ENCODE data around the gene GLT8D2. TPM values are rescaled to one million over a fixed set of nuclear protein-coding genes. Genes with fewer than 3 reads are reported as not detected.

GLT8D2 gene
- polyA plus RNA-seq, 3 donors, result not detected

GRCh38 chr12:104056419-104056972 lies 6.5 kb upstream of the GLT8D2 start:
- 100% methylated on average over 2 of the region's 4 CpGs for WGBS (ENCODE audit: insufficient coverage)
- Mint-ChIP-seq H3K27me3 (ENCODE audit: low read depth in 3 of 3) (peaks cover 8 to 23% (median 18%) of the 10 kb centered on the region in 3 donors), H3K36me3 (no peaks in the 10 kb centered on the region), H3K4me3 (no peak overlapping the region), H3K4me1 (peaks cover 5% of the 10 kb centered on the region), H3K27ac (no peak overlapping the region), H3K9me3 (peaks cover 0 to 3% (median 0%) of the 10 kb centered on the region in 7 donors)
- no peak for TF ChIP-seq CTCF (IDR thresholded peaks at IDR 0.05)
- Histone ChIP-seq H4K20me1 (ENCODE audit: insufficient read depth, low read length) (no peaks in the 10 kb centered on the region), H3K36me3 (replicated peaks in 1 of 2; ENCODE audit: control insufficient read depth in 1 of 2, insufficient read depth in 2 of 2, low read length in 2 of 2) (no peaks in the 10 kb centered on the region), H3K27ac (ENCODE audit: low read depth in 1 of 2, low read length in 2 of 2) (no peak overlapping the region), H3K27me3 (ENCODE audit: control insufficient read depth in 2 of 2, insufficient read depth in 2 of 2, low read length in 2 of 2) (peaks cover 10 to 18% of the 10 kb centered on the region in 2 donors), H3K4me3 (replicated peaks in 1 of 3; ENCODE audit: low read depth in 2 of 3, low read length in 3 of 3) (no peak overlapping the region), H3K9me3 (replicated peaks in 1 of 2; ENCODE audit: control insufficient read depth in 1 of 2, insufficient read depth in 1 of 2, low read length in 2 of 2) (no peaks in the 10 kb centered on the region), H3K79me2 (ENCODE audit: insufficient read depth, low read length) (no peaks in the 10 kb centered on the region), H2AFZ (ENCODE audit: insufficient read depth, low read depth, low read length, poor library complexity, severe bottlenecking) (no peak overlapping the region), H3K4me2 (replicated peaks; ENCODE audit: extremely low read depth, low read length, poor library complexity, severe bottlenecking) (no peak overlapping the region), H3K4me1 (ENCODE audit: control insufficient read depth in 1 of 2, insufficient read depth in 2 of 2, low read length in 2 of 2) (no peaks in the 10 kb centered on the region), H3K9ac (ENCODE audit: insufficient read depth, low read length, poor library complexity, severe bottlenecking) (no peak overlapping the region)
- intact Hi-C loops (cut with micrococcal nuclease), result no loop called here
- no peak for DNase-seq

GRCh38 chr12:104055686-104056388 lies 5.8 kb upstream of the GLT8D2 start:
- no peaks in the 10 kb centered on the region for H3K36me3 ChIP-seq (replicated peaks in 1 of 2; ENCODE audit: control insufficient read depth in 1 of 2, insufficient read depth in 2 of 2, low read length in 2 of 2)
- H2AFZ ChIP-seq (ENCODE audit: insufficient read depth, low read depth, low read length, poor library complexity, severe bottlenecking), result no peak overlapping the region
- H3K4me1 Mint-ChIP-seq, result peaks cover 5% of the 10 kb centered on the region
- H3K4me3 Mint-ChIP-seq, result no peak overlapping the region
- no peak overlapping the region for H3K4me2 ChIP-seq (replicated peaks; ENCODE audit: extremely low read depth, low read length, poor library complexity, severe bottlenecking)
- H3K27ac ChIP-seq (ENCODE audit: low read depth in 1 of 2, low read length in 2 of 2), result no peak overlapping the region
- no peak overlapping the region for H3K9ac ChIP-seq (ENCODE audit: insufficient read depth, low read length, poor library complexity, severe bottlenecking)
- 67% methylated on average over 4 of the region's 5 CpGs for WGBS (ENCODE audit: insufficient coverage)
- no peak overlapping the region for H3K27ac Mint-ChIP-seq
- peaks cover 0 to 3% (median 0%) of the 10 kb centered on the region in 7 donors for H3K9me3 Mint-ChIP-seq
- H4K20me1 ChIP-seq (ENCODE audit: insufficient read depth, low read length), result no peaks in the 10 kb centered on the region
- intact Hi-C loops (cut with micrococcal nuclease), result no loop called here
- no peaks in the 10 kb centered on the region for H3K4me1 ChIP-seq (ENCODE audit: control insufficient read depth in 1 of 2, insufficient read depth in 2 of 2, low read length in 2 of 2)
- peaks cover 13 to 20% of the 10 kb centered on the region in 2 donors for H3K27me3 ChIP-seq (ENCODE audit: control insufficient read depth in 2 of 2, insufficient read depth in 2 of 2, low read length in 2 of 2)
- no peaks in the 10 kb centered on the region for H3K79me2 ChIP-seq (ENCODE audit: insufficient read depth, low read length)
- no peak for DNase-seq
- peaks cover 12 to 22% (median 17%) of the 10 kb centered on the region in 3 donors for H3K27me3 Mint-ChIP-seq (ENCODE audit: low read depth in 3 of 3)
- no peak overlapping the region for H3K4me3 ChIP-seq (replicated peaks in 1 of 3; ENCODE audit: low read depth in 2 of 3, low read length in 3 of 3)
- H3K9me3 ChIP-seq (replicated peaks in 1 of 2; ENCODE audit: control insufficient read depth in 1 of 2, insufficient read depth in 1 of 2, low read length in 2 of 2), result no peaks in the 10 kb centered on the region
- no peaks in the 10 kb centered on the region for H3K36me3 Mint-ChIP-seq
- no peak for TF ChIP-seq CTCF (IDR thresholded peaks at IDR 0.05)

Measured in CD14-positive monocyte (primary cell).